Neural cell (in vitro differentiated cells): Measurements from ENCODE around the gene NCAPD2. TPM values are rescaled to one million over a fixed set of nuclear protein-coding genes. Genes with fewer than 3 reads are reported as not detected.

Source experiments
- H2AFZ ChIP-seq: fragments of 200-600, 300-800 bp; sonication (generic), shearing (Covaris generic); 2 replicates; pipeline ENCODE4 v1.6.0; 2014; ENCODE audit warnings: low read depth, mild to moderate bottlenecking, antibody characterized with exemption, low read length, moderate library complexity
- H3F3A ChIP-seq: fragments of 200-600 bp; shearing (Covaris generic); 2 replicates; pipeline ENCODE4 v1.6.1; 2016; ENCODE audit warnings: mild to moderate bottlenecking, moderate library complexity, mixed read lengths, antibody characterized with exemption, low read length; ENCODE audit not compliant: insufficient read depth, poor library complexity, severe bottlenecking
- H3K27ac ChIP-seq: fragments of 200-600, 300-800 bp; sonication (generic), shearing (Covaris generic); 2 replicates; pipeline ENCODE4 v1.5.1; 2014; ENCODE audit warnings: mild to moderate bottlenecking, low read length, moderate library complexity
- H3K27me3 ChIP-seq: fragments of 300-800, 200-600 bp; sonication (generic), shearing (Covaris generic); 2 replicates; pipeline ENCODE4 v1.6.0; 2014; ENCODE audit warnings: mild to moderate bottlenecking, low read depth, low read length, moderate library complexity; ENCODE audit not compliant: insufficient read depth
- H3K36me3 ChIP-seq: fragments of 300-800, 200-600 bp; sonication (generic), shearing (Covaris generic); 2 replicates; pipeline ENCODE4 v1.5.1; 2014; ENCODE audit warnings: mild to moderate bottlenecking, antibody characterized with exemption, low read length, moderate library complexity; ENCODE audit not compliant: insufficient read depth
- H3K4me2 ChIP-seq: fragments of 300-800, 200-600 bp; sonication (generic), shearing (Covaris generic); 2 replicates; pipeline ENCODE4 v1.6.0; 2014; ENCODE audit warnings: mild to moderate bottlenecking, low read length
- H3K4me3 ChIP-seq: fragments of 300-800, 200-600 bp; sonication (generic), shearing (Covaris generic); 2 replicates; pipeline ENCODE4 v1.5.1; 2014; ENCODE audit warnings: mild to moderate bottlenecking, low read length, moderate library complexity
- H3K79me2 ChIP-seq: fragments of 200-600 bp; shearing (Covaris generic); replicated peaks from 2 replicates; pipeline ENCODE4 v1.6.0; 2014; ENCODE audit warnings: mild to moderate bottlenecking, low read length, moderate library complexity; ENCODE audit not compliant: insufficient read depth
- H3K9ac ChIP-seq: fragments of 300-800, 200-600 bp; sonication (generic), shearing (Covaris generic); 2 replicates; pipeline ENCODE4 v1.6.1; 2016; ENCODE audit warnings: mild to moderate bottlenecking, low read length, mixed read lengths
- H3K9me2 ChIP-seq: fragments of 200-600 bp; shearing (Covaris generic); 2 replicates; pipeline ENCODE4 v1.6.1; 2016; ENCODE audit warnings: mild to moderate bottlenecking, low read length, mixed read lengths; ENCODE audit not compliant: insufficient read depth
- H3K9me3 ChIP-seq: fragments of 200-600, 300-800 bp; sonication (generic), shearing (Covaris generic); 2 replicates; pipeline ENCODE4 v1.6.1; 2016; ENCODE audit warnings: mild to moderate bottlenecking, mixed run types, low read length, moderate library complexity, mixed read lengths
- H4K20me1 ChIP-seq: fragments of 200-600 bp; shearing (Covaris generic); 2 replicates; pipeline ENCODE4 v1.6.1; 2016; ENCODE audit warnings: mild to moderate bottlenecking, mixed run types; ENCODE audit not compliant: insufficient read depth
- CTCF ChIP-seq: fragments of 450-650 bp; IDR thresholded peaks from 2 replicates; pipeline ENCODE4 v1.5.1; 2014; ENCODE audit warnings: antibody characterized with exemption, mild to moderate bottlenecking, moderate library complexity; ENCODE audit not compliant: poor library complexity, severe bottlenecking
- EP300 ChIP-seq: fragments of 450-650 bp; conservative IDR thresholded peaks from 2 replicates; pipeline ENCODE4 v1.6.1; 2014; ENCODE audit warnings: antibody characterized with exemption, mild to moderate bottlenecking, moderate library complexity; ENCODE audit not compliant: poor library complexity, severe bottlenecking
- EZH2 ChIP-seq: fragments of 200-600, 300-800 bp; shearing (Covaris generic), sonication (generic); IDR thresholded peaks from 2 replicates; pipeline ENCODE4 v1.6.1; 2014; ENCODE audit warnings: antibody characterized with exemption, low read length, borderline replicate concordance, mild to moderate bottlenecking; ENCODE audit not compliant: insufficient read depth, poor library complexity, severe bottlenecking
- MXI1 ChIP-seq: fragments of 450-650 bp; conservative IDR thresholded peaks from 2 replicates; pipeline ENCODE4 v1.6.1; 2014; ENCODE audit warnings: antibody characterized with exemption, mild to moderate bottlenecking; ENCODE audit not compliant: poor library complexity, severe bottlenecking
- POLR2AphosphoS5 ChIP-seq: IDR thresholded peaks from 2 replicates; pipeline ENCODE4 v1.6.1; 2012
- RAD21 ChIP-seq: fragments of 450-650 bp; conservative IDR thresholded peaks from 2 replicates; pipeline ENCODE4 v1.6.1; 2014; ENCODE audit warnings: antibody characterized with exemption, mild to moderate bottlenecking, moderate library complexity
- REST ChIP-seq: IDR thresholded peaks from 2 replicates; pipeline ENCODE4 v1.6.1; 2012; ENCODE audit warnings: borderline replicate concordance
- SMC3 ChIP-seq: fragments of 450-650 bp; conservative IDR thresholded peaks from 2 replicates; pipeline ENCODE4 v1.6.1; 2014; ENCODE audit warnings: antibody characterized with exemption, mild to moderate bottlenecking, moderate library complexity; ENCODE audit not compliant: poor library complexity
- TAF1 ChIP-seq: IDR thresholded peaks from 2 replicates; pipeline ENCODE4 v1.6.1; 2012; ENCODE audit warnings: low read depth
- polyA plus RNA-seq: library from polyadenylated mRNA; depleted of rRNA; stranded (reverse); fragments of >200 nt; gene quantifications from 2 replicates; pipeline ENCODE4 v1.2.3, GENCODE V29; 2014

The NCAPD2 gene
- polyA plus RNA-seq, 1 donor from 2014 or later: 4.5 TPM

- H3K36me3 ChIP-seq: peaks cover 12% of the 10 kb centered on the region
- no peak for TF ChIP-seq RAD21
- TF ChIP-seq EP300: no peak
- TF ChIP-seq SMC3: no peak
- TF ChIP-seq CTCF: no peak
- no peak for TF ChIP-seq REST
- TF ChIP-seq MXI1: no peak
- no peak for TF ChIP-seq EZH2
- no peak for TF ChIP-seq TAF1
- no peak for TF ChIP-seq POLR2AphosphoS5
- H3K27ac ChIP-seq: no peak overlapping the region
Observed at GRCh38 chr12:6569786-6570185, 75.9 kb downstream of the NCAPD2 start.

GRCh38 chr12:6570264-6570887 lies 76.5 kb downstream of the NCAPD2 start:
- H3F3A ChIP-seq: no peaks in the 10 kb centered on the region
- H3K27ac ChIP-seq: no peak overlapping the region
- no peak for TF ChIP-seq TAF1
- TF ChIP-seq MXI1: no peak
- TF ChIP-seq CTCF: peak; percentile 55
- peak; percentile 27 for TF ChIP-seq SMC3
- peak; percentile 39 for TF ChIP-seq RAD21
- no peak for TF ChIP-seq POLR2AphosphoS5
- no peak for TF ChIP-seq EP300
- no peaks in the 10 kb centered on the region for H4K20me1 ChIP-seq
- no peak overlapping the region for H3K9ac ChIP-seq
- H2AFZ ChIP-seq: no peak overlapping the region
- peaks cover 7% of the 10 kb centered on the region for H3K79me2 ChIP-seq
- H3K27me3 ChIP-seq: no peaks in the 10 kb centered on the region
- no peaks in the 10 kb centered on the region for H3K9me3 ChIP-seq
- H3K4me2 ChIP-seq: no peak overlapping the region
- peaks cover 14% of the 10 kb centered on the region for H3K36me3 ChIP-seq
- no peaks in the 10 kb centered on the region for H3K9me2 ChIP-seq
- no peak overlapping the region for H3K4me3 ChIP-seq

More at GRCh38 chr12:6569786-6570185, 75.9 kb downstream of the NCAPD2 start:
- Histone ChIP-seq H2AFZ (no peak overlapping the region), H4K20me1 (no peaks in the 10 kb centered on the region), H3K27me3 (no peaks in the 10 kb centered on the region), H3K9ac (no peak overlapping the region), H3K4me3 (no peak overlapping the region), H3K9me3 (no peaks in the 10 kb centered on the region), H3K9me2 (no peaks in the 10 kb centered on the region), H3K4me2 (no peak overlapping the region), H3K79me2 (peaks cover 7% of the 10 kb centered on the region), H3F3A (no peaks in the 10 kb centered on the region)
